NCI-H345 treated with DMSO at 0.1 percent for 48 hours (cell line): ENCODE data around the gene HCFC1.
A peak's percentile ranks its signal among the peaks of the same experiment; 100 is the strongest.

Experiments
- DNase-seq: peaks from one replicate; lab custom pipeline; 2025; ENCODE audit not compliant: unreplicated experiment; lab: John Stamatoyannopoulos, UW

Gene HCFC1

DNA sequence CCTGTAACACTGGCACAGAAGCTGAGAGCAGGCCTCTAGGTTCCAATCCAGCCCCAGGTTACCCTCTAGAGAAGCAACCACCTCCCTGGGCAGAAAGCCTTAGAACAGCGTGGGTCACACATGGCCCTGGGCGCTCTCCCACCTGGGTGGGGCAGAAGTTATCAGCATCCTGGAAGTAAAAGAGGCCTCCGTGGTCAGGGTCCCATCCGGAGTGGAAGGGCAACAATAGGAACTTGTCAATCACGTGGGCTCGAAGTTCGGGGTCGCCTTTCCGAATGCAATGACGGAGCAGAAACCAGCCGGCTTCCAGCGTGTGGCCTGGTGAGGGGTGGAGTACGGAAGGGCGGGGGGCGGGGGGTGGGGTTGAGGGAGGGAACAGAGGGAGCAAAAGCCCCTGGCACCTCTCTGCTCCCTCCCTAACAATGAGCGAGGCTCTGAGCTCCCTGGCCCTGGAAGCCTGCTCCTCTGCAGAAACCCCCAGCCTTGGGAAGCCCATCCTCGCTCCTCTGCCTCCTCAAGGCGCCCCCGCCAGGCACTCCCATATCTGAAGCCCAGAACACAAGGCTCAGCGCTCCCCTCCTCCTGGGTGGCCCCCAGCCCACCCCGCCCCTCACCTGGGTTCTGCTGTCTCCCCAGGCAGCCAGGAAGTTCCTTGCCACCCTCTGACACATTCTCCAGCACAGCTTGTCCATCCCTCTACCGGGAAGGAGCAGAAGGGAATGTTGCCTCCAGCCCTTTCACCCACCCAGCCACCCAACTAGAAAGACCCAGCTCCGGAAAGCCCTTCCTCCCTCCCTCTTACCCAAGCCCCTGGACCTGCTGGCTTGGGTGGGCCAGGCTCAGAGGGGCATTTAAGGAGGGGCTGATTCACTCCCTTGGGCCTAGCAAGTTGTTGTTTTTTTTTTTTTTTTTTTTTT is 30.0 kb downstream of the HCFC1 start:
- DNase-seq: no peak

- DNase-seq: no peak
Measured at GRCh38 chrX:153939573-153939972, 32.0 kb downstream of the HCFC1 start.

GRCh38 chrX:153938226-153938786 is 33.3 kb downstream of the HCFC1 start:
- DNase-seq: no peak

DNA sequence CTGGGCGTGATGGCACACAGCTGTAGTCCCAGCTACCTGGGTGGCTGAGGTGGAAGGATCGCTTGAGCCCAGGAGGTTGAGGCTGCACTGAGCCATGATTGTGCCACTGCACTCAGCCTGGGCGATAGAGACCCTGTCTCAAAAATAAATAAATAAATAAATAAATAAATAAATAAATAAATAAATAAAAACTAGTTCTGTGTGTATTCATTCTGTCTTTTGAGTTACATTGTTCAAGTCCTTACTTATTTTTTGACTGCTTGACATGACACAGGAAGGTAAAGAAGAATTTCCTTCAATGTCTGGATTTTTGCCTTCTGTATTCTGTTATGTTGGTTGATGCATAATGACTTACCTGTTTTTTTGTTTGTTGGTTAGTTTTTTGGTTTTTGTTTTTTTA is 34.6 kb downstream of the HCFC1 start:
- no peak for DNase-seq

GRCh38 chrX:153935326-153935851 is 36.2 kb downstream of the HCFC1 start:
- no peak for DNase-seq

DNA sequence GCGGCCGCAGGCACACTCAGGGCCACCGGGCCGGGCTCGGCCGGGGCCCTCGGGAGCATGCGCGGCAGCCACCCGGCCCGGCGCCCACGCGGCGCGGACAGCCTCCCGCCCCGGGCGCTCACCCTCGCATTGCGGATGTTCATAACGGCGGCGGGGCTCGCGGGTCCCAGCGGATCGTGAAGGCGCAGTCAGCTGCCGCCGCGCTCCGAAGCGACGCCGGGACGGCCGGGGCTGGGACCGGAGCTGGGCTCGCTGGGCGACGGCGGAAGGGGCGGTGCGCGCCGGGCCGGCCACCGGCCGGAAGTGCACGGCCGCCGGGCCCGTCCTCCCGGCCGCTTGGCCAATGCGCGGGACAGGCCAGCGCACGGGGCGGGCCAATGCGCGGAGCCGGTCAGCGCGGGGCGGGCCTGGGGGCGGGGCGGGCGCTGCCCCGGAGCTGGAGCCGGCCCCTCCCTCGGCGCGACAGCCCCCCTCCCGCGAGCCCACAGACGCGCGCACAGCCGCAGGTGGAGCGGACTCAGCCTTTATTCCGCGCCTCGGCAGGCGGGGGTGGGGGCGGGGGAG is 36.8 kb downstream of the HCFC1 start, which contains the start of gene NAA10:
NAA10 (minus strand) TSS at position 276 of the 564 bp plus-strand sequence; CDS start at position 143, 133 bp downstream.
- peak; percentile 35 for DNase-seq

DNA sequence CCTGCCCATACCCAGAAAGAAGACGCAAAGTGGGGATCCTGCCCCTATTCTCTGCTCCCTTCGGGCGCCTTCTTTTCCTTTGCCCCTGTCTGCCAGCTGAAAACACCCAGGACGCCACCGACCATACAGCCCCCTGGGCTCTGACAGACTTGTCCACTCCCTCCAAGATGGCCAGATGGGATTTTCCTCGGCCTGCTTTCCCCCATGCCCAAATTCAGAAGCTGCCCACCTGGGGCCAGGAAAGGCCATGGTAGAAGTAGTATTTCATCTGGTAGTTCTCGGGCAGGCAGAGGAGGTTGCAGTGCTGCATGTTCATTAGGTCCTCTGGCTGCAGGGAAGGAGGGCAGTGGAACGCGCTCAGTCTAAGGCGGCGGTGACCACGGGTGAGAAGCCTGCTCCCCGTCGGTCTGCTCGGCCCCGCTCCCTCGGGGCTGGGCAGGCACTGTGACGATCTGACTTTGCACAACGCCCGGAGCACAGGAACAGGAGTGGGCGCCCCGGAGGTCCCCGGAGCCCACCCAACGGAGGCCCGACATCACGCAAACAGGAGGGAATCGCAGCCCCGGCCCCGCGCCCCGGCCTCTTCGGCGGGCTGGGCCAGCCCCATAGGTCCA is 37.4 kb downstream of the HCFC1 start:
- DNase-seq: no peak

- no peak for DNase-seq
Measured at GRCh38 chrX:153933748-153934147, 37.9 kb downstream of the HCFC1 start.

DNA sequence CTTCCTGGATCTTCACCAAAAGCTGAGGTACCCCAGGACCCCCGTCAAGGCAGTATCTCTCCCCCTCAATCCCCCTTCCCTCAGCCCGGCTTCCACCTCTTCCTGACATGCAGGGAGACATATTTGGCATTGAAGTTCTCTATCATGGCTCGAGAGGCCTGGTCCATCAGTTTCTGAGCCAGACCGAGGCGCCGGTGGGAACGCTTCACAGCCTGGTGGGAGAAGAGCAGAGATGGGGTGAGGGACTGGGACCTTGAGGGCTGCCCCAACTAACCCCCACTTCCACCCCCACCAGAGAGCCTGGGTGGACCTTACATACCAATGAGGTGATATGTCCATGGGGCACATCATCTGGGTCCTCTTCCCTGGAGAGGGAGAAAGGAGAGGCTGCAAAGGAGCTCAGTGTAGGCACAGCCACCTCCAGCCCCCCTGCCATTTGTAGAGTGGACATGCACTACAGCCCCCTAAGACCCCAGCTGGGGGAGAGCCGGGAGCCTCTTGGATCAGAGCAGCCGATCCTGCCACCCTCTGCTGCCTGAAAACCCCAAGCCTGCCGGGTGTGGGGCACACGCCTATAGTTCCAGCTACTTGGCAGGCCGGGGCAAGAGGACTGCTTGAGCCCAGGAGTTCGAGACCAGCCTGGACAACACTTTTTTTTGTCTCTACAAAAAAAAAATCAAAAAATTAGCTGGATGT is 39.2 kb downstream of the HCFC1 start:
- no peak for DNase-seq

DNA sequence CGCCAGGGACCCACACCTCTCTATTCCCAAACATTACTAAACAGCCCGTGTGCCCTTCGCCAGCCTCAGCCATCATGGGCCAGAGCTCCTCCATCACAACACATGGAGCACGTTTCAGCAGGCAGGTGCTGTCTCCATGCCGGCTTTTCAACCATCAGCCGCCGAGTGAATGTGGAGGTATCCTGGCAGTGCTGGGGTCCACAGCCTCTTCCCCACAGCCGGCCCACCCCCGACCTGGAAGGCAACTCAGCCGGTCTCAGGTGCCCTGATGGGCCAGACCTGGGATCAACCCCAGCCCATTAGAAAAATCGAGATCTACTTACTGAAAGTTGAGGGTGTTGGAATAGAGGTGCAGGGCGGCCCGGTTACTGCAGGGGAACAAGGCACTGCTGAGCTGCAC is 39.9 kb downstream of the HCFC1 start:
- DNase-seq: no peak

DNA sequence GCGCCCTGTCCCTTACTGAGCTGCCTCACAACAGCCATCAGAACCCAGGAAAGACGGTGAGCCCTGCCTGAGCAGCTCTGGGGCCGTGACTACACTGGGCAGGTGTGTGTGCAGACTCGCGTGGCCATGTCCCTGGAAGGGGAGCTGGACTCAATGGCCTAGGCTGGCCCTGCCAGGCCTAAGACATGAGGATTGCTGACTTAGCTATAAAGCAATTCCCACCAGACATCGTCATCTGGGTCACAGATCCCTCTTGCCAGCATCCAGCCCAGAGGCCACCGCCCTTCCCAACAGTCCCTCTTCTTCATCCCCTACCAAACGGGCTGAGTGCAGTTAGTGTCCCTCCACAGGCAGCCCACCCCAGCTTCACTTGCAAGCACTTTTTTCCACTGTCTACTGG is 40.5 kb downstream of the HCFC1 start:
- DNase-seq: no peak

- no peak for DNase-seq
Measured at GRCh38 chrX:153930011-153930910, 41.4 kb downstream of the HCFC1 start.

DNA sequence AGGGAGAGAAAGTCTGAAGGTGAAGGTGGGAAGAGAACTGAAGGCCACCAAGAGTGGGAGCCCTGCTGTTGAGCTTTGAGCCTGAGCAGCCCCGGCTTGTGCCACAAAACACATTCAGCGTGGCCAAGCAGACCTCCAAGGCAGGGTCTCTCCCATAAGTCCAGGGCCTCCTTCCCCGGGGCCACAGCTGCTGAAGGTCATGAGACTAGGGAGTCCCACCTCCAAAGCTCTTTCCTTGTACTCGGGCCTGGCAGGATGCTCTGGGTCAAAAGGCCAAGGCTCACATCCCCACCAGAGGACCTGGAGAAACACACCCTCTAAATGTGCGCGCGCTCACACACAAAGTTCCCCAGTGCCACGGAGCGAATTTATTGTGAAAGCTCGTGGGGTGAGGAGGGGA is 42.0 kb downstream of the HCFC1 start:
- DNase-seq: no peak

GRCh38 chrX:153928846-153929245 is 42.8 kb downstream of the HCFC1 start:
- DNase-seq: no peak

DNA sequence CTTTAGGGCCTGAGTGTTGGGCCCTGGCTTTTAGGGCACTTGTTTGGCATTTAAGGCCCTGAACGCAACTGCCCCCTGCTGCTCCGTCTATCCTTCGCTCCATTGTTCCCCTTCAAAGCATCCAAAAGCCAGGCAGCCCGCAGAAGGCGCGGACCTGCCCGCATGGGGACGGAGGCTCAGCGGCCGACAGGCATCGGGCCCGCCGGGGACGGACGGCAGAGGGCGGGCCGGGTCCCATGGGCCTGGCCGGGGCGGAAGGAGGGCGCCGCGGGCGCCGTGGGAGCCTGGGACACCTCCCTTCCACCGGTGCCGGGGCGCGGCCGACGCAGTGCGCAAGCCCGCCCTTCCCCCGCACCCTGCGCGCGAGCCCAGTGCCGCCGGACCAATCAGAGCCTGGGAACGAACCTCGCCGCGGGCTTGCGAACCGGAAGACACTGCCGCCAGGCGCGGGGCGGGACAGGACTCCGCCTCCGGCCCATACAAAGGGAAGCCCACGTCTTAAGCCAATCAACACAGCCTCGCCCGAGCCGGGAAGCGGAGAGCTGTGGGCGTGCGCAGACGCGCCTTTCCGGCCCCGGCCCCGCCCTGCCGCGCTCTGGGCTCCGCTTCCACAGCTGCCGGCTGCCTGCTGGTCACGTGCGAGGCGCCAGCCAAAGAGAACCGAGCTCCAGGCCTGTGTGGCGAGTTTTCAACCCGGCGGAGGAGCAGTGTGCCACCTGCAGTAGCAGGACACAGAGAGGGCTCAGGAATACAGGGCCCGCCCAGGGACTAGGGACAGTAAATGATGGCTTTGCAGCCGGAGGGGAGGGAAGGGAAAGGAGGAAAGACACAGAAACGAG is 43.5 kb downstream of the HCFC1 start:
- peak; percentile 91 for DNase-seq

DNA sequence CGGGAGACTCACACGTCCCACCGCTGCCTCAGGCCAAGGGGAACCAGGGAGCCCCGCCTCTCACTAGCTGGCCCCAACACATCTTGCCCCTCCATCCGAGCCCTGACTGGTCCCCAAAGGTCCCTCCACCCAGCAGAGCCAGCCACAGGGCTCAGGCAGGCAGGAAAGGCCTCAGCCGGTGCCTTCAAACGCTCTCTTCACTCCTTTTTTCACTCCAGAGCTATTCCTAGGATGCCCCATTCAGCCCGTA is 44.0 kb downstream of the HCFC1 start:
- no peak for DNase-seq

DNA sequence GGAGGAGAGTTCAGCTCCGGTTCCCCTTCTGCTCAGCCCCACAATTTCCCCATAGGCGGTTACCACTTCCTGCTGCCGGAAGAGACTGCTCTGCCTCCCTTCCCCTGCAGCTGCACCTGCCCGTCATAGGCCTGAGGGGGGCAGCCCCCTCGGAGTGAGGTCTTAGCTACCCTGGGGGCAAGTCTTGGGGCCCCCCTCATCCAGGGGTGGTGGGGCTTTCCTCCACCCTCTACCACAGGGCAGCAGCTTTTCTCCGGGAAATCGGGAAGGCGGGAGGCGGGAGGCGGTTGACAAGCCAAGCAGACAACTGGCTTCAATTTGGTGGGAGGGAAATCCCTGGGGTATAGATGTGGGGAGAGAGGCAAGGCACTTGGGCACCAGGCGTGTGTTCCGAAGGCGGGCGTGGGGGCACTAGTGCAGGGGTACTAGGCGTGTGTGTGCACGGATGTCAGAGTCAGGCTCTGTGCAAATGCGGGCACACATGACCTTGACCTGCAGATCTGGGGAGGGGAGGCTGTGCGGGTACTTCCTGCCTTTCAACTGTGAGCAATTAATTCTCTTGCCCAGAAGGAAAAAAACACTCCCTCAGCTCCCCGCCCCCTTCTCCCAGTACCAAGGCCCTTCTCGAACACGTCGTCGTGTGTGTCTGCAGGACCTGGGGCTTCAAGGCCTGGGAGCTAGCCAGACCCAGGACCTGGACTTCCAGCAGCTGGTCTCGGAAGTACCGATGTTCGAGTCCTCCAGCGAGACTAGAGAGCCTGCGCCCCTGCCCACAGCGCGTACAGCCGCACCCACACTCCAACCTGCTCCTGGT is 44.6 kb downstream of the HCFC1 start:
- DNase-seq: peak; percentile 43

DNA sequence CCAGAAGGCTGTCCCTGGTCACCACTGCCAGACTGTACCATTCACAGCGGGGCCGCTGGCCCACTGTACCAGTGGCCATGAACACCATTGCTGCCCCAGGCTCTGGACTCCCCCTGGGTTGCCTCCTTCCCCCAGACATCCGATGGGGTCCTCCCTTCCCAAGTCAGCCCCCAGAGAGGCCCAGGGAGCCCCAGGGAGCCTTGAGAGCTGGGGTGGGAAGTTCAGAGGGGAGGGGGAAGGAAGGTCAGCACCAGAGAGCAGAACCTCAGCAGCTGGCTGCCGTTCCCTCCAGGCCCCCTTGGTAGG is 45.1 kb downstream of the HCFC1 start:
- DNase-seq: no peak
